HG03066 (cell line): Measurements from ENCODE around the gene GATAD2A.
"Not testable (repeated sequence)": the region's sequence is repeated elsewhere in the genome, so short reads cannot be mapped to it uniquely, and the experiment has no call there.

ENCODE experiments used
- ATAC-seq: cut with Tn5 transposase; IDR thresholded peaks from one replicate; pipeline ENCODE4 v1.9.1; 2021; ENCODE audit warnings: low read depth; ENCODE audit not compliant: unreplicated experiment

Gene GATAD2A, protein sequence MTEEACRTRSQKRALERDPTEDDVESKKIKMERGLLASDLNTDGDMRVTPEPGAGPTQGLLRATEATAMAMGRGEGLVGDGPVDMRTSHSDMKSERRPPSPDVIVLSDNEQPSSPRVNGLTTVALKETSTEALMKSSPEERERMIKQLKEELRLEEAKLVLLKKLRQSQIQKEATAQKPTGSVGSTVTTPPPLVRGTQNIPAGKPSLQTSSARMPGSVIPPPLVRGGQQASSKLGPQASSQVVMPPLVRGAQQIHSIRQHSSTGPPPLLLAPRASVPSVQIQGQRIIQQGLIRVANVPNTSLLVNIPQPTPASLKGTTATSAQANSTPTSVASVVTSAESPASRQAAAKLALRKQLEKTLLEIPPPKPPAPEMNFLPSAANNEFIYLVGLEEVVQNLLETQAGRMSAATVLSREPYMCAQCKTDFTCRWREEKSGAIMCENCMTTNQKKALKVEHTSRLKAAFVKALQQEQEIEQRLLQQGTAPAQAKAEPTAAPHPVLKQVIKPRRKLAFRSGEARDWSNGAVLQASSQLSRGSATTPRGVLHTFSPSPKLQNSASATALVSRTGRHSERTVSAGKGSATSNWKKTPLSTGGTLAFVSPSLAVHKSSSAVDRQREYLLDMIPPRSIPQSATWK

DNA sequence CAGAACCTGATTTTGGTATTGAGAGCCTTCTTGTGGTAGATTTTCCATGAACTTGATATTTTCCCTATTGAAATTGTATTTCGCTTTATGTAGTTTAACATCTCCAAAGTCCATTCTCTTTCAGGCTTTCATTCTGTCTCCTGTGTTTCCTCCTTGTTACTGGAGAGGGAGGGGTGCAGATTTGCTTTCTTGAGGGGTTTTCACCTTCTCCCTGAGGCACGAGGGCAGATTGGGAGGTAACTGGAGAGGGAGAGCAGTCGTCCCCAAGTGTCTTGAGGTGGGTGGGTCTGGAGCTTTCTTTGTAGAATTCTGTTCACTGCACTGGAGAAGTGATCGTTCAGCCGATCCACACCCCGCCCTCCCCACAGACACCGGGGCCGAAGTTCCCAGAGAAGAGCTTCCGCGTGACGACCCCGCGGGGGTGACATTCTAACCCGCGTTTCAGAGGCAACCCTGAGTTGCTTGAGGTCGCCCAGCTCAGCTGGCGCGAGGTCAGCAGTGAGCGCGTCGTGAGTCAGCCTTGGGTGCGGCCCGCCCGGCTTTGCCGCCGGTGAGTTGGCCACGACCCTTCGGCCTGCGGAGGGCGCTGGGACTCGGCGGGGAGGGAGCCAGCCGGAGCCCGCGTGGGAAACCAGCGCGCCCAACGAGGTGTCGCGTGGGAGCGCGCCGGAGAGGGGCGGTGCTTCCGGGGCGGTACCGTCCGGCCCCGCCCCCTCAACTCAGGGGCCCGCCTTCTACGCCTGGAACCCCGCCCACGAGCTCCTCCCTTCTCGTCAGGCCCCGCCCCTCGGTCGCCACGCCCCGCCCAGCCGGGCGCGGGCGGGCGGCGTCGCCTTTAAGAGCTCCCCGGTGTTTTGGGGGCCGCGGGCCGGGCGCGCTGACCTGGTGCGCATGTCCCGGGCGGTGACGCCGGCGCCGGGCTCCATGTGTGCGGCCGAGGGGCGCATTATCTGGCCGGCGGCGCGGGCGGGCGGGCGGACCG, at the start of gene GATAD2A:
Gene GATAD2A, plus strand, starts transcription at position 797 of the 982 bp plus-strand sequence. CDS start 59,671 bp downstream, outside the sequence.
- ATAC-seq: peak; percentile 64

DNA sequence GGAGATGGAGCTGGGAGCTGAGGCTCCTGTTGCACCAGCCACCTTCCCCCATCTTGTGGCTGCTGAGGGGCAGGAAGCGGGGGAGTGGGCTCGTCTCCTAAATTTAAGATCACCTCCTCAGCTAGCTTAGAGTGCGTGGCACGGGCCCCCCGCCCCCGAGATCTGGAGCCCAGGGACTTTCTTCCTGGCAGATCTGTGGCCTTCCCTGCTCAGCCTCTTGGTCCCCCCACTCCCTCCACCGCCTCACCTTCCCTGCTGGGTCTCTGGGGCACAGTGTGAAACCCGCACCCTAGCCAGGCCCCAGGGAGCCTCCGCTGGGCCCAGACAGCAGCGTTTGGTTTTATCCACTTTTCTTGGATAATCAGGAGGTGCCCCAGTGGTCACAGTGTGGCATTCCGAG, 49.0 kb upstream of the GATAD2A start:
- ATAC-seq: no peak

DNA sequence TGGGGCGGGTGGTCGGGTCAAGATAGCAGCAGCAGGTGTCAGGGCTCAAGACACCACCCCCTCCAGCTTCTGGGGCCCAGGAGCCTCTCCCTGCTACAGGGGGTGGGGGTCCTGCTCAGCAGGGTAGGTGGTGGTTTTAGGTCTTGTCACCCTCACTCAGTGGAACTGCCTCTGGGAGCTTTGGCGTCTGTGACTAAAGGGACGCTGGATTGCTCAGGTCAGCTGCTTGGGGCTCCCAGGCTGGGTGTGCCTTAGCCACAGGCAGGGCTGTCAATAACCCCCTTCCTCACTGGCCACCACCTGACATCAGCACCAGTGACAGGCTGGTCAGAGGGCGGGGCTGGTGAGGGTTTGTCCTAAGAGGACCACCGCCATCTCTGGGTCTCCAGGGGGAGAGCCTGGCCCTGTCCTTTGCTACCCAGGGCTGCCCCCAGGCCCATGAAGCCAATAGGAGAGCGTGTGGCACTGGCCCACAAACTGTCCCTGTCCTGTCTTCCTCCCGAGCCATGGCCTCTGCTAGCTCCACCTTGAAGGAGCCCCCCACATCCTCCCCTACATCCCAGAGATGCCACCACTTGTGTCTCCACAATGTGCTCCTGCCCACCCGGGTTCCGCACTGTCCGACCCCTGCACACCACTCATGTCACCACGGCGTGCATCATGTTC, 48.4 kb upstream of the GATAD2A start:
- no peak for ATAC-seq

DNA sequence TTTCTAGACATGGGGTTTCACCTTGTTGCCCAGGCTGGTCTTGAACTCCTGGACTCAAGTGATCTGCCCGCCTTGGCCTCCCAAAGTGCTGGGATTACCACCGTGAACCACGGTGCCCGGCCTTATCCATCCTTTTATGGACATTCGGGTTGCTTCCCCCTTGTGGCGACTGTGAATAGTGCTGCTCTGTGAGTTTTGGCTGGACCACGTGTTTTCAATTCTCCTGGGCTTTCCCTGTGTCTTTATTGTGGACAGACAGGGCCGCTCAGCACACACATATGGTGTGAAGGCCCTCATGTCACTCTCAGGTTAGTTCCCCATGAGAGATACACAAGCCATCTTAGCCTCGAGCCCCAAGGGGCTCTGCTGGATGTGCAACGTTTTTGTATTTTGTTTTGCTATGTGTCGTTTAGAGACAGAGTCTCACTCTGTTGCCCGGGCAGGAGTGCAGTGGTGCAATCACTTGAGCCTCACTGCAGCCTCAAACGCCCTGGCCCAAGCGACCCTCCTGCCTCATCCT, 44.3 kb upstream of the GATAD2A start:
- ATAC-seq: no peak

DNA sequence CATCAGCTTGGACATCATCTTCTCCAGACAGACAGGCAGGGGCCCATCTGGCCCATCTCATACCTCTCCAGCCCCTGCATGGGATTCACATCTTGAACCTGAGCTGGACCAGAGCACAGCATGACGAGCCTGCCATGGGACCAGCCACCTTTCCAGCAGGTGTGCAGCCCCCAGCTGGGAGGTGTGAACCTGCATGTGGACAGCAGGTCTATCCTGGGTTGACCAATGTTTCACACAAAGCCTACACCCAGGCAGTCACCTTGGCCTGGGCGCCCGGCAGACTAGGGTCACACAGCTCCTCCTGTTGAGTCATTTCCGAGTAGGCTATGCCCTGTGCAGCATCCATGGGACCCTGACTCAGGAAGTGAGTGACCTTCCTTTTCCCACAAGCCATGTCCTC, 43.4 kb upstream of the GATAD2A start:
- no peak for ATAC-seq

DNA sequence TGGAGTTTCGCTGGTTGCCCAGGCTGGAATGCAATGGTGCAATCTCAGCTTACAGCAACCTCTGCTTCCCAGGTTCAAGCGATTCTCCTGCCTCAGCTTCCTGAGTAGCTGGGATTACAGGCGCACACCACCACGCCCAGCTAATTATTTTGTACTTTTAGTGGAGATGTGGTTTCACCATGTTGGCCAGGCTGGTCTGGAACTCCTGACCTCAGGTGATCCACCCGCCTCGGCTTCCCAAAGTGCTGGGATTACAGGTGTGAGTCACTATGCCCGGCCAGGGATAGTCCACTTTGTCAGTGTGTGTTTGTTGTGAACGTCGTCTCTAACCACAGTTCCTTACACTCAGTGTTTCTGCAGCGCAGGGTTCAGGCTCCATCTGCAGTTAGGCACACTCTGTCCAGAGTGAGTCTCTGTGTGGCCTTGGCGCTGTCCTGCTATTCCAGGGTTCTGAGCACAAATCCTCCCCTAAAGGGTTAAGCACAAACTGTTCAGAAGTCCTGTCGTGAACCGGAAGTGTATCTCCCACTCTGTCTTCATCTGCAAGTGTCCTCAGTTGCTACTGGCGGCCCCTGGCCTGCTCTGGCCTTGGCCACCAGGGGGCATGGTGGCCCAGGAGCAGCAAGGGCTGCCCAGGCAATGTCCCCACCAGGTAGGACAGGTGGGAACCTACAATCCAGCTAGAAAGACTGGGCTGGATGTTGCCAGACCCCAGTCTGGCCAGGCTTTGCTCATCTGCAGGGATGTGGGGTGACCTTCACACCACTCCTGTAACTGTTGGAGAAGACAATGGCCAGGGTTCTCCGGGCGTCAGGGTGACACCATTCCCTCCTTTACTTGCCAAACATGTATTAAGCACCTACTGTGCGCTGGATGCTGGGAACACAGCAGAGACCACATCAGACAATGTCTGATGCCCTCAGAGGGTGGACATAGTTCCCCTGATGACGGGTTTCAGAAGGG, 38.8 kb upstream of the GATAD2A start:
- peak; percentile 54 for ATAC-seq

DNA sequence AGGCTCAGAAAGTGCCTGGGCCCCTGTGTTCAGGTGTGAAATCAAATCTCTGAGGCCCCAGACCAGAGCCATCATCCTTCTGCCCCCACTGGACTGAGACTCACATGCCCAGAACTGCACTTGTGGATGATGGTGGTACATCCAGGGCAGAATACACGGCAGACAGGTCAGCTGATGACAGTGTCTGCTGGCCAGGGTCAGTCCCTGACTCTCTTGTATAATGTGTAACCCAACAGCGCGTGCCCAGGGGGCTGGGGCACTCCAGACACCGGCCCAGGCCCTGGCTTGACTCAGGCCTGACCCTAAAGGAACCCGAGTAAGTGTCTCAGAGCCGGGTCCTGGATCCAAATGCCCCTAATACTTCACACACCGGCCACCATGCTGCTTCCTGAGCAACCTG, 37.4 kb upstream of the GATAD2A start:
- ATAC-seq: no peak

DNA sequence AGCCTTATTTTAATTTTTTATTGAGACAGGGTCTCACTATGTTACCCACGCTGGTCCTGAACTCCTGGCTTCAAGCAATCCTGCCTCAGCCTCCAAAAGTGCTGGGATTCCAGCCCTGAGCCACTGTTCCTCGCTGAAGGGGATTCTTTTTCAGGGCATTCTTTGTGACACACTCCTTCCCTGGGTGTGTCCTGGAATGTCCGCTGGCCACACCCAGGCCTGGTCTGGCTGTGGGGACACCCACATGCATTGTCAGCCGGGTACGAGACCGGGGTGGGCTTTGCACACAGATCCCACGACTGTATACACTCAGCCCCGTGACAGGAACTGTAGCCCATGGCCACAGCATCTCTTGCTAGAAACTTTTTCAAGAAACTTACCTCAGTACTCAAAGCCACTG, 34.4 kb upstream of the GATAD2A start:
- no peak for ATAC-seq

DNA sequence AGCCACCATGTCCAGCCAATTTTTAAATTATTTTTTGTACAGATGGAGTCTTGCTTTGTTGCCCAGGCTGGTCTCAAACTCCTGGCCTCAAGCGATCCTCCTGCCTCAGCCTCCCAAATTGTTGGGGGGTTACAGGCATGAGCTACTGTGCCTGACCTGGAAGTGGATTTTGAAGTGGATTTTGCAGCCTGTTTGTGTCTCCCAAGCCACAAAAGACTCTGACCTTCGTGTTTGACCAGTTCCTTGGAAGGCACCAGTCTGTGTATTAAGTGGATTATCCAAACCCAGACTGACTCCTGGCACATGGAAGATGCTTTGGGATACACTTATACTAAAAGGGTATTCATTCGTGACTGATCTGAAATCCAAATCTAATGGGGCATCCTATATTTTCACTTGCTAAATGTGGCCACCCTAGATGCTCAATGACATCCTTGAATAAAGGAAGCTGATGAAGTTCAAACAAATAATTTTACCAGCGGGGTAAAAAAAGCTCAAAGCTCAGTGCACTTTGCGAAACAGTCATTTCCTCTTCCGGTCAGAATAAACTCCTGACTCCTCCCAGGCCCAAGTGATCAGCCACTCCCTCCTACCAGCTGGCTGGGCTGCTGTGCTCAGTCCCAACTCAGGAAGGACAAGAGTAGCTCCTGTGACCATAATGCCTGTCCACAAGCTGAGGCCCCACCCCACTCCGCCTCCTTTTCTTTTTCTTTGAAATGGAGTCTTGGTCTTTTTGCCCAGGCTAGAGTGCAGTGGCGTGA, 32.6 kb upstream of the GATAD2A start:
- peak; percentile 85 for ATAC-seq

DNA sequence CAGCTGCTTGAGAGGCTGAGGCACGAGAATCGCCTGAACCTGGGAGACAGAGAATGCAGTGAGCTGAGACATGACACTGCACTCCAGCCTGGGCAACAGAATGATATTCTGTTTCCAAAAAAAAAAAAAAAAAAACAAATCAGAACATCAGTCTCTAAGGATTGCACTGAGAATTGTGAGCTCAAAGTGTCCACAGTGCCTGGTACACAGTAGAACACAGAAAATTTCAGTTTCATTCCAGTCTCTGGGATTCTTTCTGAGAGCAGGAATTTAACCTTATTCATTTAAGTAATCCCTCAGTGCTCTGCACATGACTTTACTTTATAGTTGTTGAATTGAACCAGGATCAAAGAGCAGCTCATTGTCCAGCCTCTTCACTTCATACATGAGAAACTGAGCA, 25.9 kb upstream of the GATAD2A start:
- ATAC-seq: no peak

DNA sequence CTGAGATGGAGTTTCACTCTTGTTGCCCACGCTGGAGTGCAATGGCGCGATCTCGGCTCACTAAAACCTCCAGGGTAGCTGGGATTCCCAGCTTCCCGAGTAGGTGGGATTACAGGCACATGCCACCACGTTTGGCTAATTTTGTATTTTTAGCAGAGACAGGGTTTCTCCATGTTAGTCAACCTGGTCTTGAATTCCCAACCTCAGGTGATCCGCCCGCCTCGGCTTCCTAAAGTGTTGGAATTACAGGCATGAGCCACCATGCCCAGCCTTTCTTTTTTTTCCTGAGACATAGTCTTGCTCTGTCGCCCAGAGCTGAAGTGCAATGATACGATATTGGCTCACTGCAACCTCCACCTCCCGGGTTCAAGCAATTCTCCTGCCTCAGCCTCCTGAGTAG, 25.2 kb upstream of the GATAD2A start:
- not testable (repeated sequence) for ATAC-seq

DNA sequence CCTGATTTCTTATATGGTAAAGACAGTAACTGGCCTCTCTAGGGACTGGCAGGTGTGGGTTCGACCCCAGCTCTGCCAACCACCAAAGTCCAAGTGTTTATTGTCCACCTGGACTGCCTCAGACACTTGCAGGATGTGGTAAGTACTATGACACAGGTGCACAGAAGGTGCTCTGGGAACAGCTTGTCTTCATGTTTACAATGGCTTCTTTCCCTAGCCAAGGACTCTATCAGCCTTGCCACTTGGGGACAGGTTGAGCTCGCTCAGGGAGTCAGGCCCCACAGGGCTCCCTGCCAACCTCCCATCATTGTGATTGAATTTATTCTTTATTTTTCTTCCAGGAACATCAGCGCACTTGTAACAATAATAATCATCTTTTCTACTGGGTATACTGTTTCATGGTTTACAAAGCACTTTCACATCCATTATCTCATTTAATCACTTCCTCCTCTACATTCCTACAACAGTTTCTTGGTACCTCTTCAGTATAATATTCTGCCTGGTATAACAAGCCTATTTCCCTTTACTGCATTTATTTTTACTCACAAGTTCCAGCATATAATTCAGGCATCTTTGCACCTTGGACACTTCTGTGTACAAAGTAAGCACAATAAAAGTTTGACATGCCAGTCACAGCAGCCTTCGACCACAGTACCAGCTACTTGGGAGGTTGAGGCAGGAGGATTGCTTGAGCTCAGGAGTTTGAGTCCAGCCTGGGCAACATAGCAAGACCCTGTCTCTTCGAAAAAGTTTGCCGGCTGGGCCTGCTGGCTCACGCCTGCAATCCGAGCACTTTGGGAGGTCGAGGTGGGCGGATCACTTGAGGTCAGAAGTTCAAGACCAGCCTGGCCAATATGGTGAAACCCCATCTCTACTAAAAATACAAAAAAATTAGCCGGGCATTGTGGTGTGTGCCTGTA, 24.2 kb upstream of the GATAD2A start:
- ATAC-seq: no peak

DNA sequence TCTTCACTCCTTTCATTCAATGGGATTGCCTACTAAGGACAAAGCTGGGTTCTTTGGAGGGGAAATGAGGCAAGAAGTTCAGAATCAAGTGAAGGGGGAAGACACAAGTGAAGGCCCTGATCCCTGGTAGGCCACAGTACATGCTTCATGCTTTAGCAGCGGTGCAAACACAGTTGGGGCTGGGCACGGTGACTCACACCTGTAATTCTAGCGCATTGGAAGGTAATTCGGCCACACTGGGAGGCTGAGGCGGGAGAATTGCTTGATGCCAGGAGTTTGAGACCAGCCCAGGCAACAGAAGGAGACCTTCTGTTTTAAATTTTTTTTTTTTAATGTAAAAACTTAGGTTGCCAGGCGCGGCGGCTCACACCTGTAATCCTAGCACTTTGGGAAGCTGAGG, 23.4 kb upstream of the GATAD2A start:
- ATAC-seq: no peak

DNA sequence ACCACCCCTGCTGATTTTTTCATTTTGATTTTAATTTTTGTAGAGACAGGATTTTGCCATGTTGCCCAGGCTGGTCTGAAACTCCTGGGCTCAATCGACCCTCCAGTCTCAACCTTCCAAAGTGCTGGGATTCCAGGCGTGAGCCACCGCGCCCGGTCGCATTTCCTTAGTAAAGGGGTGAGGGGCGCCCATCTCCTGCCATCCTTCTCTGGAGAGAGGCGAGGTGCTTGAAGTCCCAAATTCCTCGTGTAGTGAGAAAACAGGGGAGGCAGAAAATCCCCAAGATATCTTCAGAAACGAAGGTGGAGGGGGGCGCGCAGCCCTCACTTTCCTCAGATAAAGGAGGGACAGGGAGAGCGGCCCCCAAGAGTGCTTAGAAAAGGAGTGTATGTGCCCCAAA, 21.0 kb upstream of the GATAD2A start:
- no peak for ATAC-seq

DNA sequence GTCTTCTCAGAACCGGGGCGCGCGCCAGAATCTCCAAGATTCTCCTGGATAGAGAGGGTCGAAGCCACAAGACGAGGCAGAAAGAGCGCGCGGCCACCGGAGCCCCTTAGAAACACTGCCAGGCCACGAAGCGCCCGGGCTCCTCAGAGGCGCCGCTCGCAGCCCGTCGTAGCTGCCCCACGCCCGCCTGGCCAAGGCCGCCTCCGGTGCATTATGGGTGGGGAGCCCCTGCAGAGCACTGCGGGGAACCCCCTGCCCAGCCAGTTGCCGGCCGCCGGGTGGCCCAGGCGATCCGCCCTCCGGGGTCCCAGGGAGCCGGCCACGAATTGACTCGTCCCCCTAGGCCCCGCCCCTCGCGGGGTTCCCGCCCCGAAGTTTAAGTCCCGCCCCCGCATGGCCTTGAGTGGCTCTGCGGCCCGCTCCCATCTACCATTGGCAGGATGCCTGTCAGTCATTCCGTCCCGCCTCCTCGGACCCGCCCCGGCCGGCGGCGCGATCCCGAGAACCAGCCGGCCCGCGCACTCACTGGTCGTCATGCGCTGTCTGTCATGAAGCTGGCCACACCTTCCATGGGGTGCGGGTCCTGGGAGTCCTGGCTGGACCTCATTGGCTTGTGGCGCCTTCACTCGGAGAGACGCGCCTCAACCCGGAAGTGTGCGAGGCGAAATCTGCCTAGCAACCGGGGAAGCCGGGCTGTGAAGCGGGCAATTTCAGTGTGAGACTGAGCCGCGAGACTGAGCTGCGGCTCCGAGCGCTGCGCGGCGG, 20.2 kb upstream of the GATAD2A start:
- peak; percentile 91 for ATAC-seq
